C4-2B (cell line): ENCODE results near the gene POGLUT3.

ENCODE experiments used
- CTCF ChIP-seq: fragments of 450-650 bp; conservative IDR thresholded peaks from 2 replicates; pipeline ENCODE4 v1.5.1; 2017; ENCODE audit warnings: mild to moderate bottlenecking
- ZFX ChIP-seq: fragments of 450-650 bp; IDR thresholded peaks from 2 replicates; pipeline ENCODE4 v1.6.1; 2017

GRCh38 chr11:108524422-108524821, 26.2 kb upstream of the POGLUT3 start:
- TF ChIP-seq CTCF (no peak), ZFX (no peak)
